Prostate gland (tissue), 2 donors: Measurements from ENCODE around the gene PRPF4.

ENCODE experiments used
- POLR2A ChIP-seq: fragments of 450-650 bp; IDR thresholded peaks from one replicate; pipeline ENCODE4 v1.6.1; 2016; ENCODE audit warnings: antibody characterized with exemption, mild to moderate bottlenecking
- POLR2AphosphoS5 ChIP-seq: sonication (generic); formaldehyde crosslinking; IDR thresholded peaks from one replicate; pipeline ENCODE4 v1.6.1; 2017; ENCODE audit warnings: antibody characterized with exemption
- TF ChIP-seq, protein P1 (sequence below), 4 experiments: fragments of 200-600 bp in 2 of 4; fragments of 450-650 bp in 2 of 4; sonication (generic) in 2 of 4; IDR thresholded peaks; 1 replicate in 3 of 4; 2 replicates in 1 of 4; pipeline ENCODE4 v1.5.1; 2016 to 2019; ENCODE audit warnings: antibody characterized with exemption in 4 of 4, mild to moderate bottlenecking in 2 of 4, moderate library complexity in 2 of 4

DNA sequence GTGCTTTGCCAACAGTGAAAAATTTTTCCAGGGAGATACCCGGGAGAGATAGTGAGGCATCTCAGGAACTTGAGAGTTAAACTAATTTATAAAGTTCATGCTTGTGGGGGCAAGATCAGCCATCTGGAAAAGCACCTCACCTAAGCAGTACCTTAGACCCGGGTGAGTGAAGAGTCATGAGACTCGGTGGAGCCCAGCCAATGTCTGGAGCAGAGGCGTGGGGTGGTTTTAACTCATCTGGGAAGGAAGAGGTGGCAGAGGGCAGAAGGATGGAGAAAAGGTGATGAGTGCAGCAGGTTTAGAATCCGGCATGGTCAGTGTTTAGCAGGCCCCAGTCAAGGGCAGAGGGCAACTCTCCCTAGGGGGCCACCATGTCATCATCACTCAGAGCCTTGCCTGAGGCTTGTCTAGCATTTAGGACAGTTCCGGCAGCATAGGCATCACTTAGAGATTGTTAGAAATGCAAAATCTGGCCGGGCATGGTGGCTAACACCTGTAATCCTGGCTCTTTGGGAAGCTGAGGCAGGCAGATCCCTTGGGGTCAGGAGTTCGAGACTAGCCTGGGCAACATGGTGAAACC is 32.0 kb downstream of the PRPF4 start:
- TF ChIP-seq, protein P1, sequence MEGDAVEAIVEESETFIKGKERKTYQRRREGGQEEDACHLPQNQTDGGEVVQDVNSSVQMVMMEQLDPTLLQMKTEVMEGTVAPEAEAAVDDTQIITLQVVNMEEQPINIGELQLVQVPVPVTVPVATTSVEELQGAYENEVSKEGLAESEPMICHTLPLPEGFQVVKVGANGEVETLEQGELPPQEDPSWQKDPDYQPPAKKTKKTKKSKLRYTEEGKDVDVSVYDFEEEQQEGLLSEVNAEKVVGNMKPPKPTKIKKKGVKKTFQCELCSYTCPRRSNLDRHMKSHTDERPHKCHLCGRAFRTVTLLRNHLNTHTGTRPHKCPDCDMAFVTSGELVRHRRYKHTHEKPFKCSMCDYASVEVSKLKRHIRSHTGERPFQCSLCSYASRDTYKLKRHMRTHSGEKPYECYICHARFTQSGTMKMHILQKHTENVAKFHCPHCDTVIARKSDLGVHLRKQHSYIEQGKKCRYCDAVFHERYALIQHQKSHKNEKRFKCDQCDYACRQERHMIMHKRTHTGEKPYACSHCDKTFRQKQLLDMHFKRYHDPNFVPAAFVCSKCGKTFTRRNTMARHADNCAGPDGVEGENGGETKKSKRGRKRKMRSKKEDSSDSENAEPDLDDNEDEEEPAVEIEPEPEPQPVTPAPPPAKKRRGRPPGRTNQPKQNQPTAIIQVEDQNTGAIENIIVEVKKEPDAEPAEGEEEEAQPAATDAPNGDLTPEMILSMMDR (IDR thresholded peaks at IDR 0.05): no peak
- TF ChIP-seq POLR2A: no peak
- TF ChIP-seq POLR2AphosphoS5: no peak
